ENCODE results near the gene LARGE1.
"Not testable (repeated sequence)": the region's sequence is repeated elsewhere in the genome, so short reads cannot be mapped to it uniquely, and the experiment has no call there.

Gene LARGE1

DNA sequence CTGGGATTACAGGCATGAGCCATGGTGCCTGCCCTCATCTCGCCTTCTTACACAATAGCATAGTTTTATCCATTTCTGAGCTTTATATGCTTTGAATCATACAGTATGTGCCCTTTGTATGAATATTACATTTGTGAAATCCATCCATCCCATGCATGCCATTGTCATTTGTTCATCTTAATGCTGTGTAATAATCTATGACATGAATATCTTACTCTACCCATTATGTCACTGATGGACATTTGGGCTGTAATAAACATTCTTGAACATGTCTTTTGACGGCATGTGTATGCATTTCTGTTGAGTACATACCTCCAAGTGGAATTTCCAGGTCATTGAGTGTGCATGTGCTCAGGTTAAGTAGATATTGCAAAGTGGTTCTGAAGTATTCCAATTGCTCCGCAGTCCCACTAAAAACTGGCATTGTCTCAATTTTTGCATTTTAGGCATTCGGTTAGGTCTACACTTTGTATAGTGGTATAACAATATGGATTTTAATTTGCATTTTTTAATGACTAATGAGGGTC is 522.8 kb downstream of the LARGE1 start:
- in situ Hi-C loops (cut with MboI; ENCODE audit: low sequenced_read_pairs): no loop called here

GRCh38 chr22:33393432-33393831 is 526.8 kb downstream of the LARGE1 start:
- in situ Hi-C loops (cut with MboI; ENCODE audit: low sequenced_read_pairs): no loop called here

GRCh38 chr22:33391298-33391697 is 529.0 kb downstream of the LARGE1 start:
- in situ Hi-C loops (cut with MboI; ENCODE audit: low sequenced_read_pairs): no loop called here

DNA sequence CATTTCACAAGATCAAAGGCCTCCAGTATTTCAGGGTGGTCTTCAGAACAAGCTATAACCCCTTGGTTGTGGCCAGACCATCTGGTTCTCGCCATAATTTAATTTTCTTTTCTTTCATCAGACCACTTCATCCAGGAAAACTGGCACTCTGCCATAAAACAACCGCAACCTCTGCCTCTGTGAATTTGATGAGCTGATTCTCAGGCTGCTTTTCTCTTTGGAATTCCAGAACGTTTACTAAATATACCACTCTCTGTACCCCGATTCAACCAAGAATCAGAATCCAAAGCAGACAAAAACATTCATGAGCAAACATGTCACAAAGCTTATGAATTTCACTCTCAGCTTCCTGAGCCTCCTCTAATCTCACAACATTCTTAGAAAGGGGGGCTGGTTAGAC is 530.3 kb downstream of the LARGE1 start:
- in situ Hi-C loops (cut with MboI; ENCODE audit: low sequenced_read_pairs): no loop called here

DNA sequence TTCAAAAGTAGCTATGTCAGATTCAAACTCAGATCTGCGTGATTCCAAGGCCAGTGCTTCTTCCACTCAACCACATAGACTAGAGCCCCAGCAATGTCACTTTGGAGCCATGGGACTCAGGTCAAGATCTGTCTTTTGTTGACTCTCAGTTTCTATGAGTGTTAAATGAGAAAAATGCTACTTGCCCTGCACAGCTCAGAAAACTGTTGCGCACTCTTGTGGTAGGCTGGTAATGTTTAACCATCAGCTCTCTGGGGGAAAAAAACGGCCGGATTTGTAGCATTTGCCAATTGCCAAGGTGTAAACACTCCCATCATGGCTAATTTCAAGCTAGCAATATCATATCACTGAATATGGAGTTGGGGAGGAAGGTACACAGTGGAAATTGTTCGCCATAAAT is 534.0 kb downstream of the LARGE1 start:
- in situ Hi-C loops (cut with MboI; ENCODE audit: low sequenced_read_pairs): no loop called here

GRCh38 chr22:33385611-33386010 is 534.7 kb downstream of the LARGE1 start:
- in situ Hi-C loops (cut with MboI; ENCODE audit: low sequenced_read_pairs): no loop called here

DNA sequence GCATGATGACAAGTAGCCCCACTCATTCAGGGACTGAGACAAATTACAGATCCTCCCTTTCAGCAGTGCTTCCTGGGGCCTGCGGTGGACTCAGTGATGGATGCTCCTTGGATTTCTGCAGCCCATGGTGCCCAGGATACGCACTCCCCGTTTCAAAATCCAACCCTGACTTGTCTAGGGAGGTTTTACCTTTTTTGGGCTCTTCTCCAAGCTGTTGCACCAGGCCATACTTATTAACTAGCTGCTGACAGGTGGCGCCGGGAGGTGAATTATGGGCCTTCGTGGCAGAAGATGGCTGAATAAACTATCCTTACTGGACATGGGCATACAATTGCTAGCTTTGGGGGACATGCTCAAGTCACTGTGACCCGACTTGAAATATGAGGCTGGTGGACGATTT is 537.8 kb downstream of the LARGE1 start:
- in situ Hi-C loops (cut with MboI; ENCODE audit: low sequenced_read_pairs): no loop called here

DNA sequence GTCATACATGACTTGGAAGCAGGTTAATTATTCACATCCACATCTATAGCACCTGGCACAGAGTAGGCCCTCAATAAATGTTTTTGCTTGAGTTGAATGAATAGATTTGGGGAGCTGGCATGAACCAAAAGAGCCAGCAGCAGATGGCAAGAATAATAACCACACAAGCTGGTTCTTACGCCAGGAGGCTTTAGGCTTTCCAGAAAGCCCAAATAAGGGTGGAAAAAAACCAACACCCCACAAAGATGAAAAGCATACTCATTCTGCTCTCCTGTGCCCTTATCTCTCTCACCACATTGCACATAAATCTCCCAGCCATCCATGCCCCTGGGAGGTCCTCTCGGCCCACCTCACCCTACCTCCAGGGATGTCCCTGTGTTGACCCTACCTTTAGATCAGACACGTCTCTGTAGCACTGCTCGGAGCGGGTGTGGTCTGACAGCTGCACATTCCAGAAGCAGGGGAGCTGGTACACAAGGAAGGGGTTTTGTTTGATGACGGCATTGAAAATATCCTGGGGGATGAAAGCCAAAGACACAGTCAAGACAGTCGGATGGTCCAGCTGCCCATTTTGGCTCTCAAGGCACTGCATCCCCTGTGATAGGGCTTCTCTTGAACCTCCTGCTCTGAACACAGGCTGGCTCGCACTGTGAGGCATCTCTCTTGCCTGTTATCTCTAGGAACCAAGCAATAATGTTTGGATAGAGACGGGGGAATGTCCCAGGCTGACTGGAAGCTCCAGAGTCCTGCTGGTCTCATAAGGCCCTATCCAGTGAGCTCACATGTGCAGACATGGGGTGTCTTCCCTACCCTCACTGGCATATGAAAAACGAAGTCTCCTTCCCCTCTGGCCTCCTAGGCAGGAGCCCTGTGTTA is 538.5 kb downstream of the LARGE1 start:
- in situ Hi-C loops (cut with MboI; ENCODE audit: low sequenced_read_pairs): no loop called here

DNA sequence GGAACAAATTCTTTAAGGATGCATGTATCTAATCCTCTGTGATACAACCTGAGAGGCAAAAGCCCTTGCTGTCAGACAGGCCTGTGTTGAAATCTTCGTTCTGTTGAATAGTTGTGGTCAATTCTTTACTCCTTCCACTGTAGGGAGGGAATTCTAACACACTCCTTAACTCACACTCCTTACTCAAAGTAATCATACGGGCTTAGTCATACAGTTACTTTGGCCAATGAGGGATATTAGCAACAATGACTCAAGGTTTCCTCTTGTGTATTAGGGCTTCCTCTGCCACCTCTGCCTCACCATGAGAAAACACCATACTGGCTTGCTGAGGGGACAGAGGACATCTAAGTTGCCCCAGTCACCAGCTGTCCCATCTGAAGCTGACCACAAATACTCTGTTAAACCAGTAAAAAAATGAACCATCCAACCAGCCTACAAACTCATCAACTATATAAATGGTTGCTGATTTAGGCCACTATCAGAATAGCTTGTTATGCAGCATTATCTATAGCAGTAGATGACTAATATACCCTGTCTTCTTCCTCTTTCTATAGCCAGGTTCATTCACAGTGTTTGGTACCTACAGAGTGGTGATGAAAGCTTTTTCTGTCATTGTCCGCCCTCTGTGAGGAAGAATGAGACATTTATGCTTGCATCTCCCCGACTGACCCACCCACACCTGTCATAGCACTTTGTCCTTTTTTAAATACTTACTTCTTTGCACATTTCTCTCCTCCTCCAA is 539.3 kb downstream of the LARGE1 start:
- in situ Hi-C loops (cut with MboI; ENCODE audit: low sequenced_read_pairs): no loop called here

- in situ Hi-C loops (cut with MboI; ENCODE audit: low sequenced_read_pairs): no loop called here
Measured at GRCh38 chr22:33379836-33380235, 540.4 kb downstream of the LARGE1 start.

- in situ Hi-C loops (cut with MboI; ENCODE audit: low sequenced_read_pairs): no loop called here
Measured at GRCh38 chr22:33372875-33373274, 547.4 kb downstream of the LARGE1 start.

GRCh38 chr22:33363256-33363655 is 557.0 kb downstream of the LARGE1 start:
- in situ Hi-C loops (cut with MboI; ENCODE audit: low sequenced_read_pairs): not testable (repeated sequence)

- in situ Hi-C loops (cut with MboI; ENCODE audit: low sequenced_read_pairs): no loop called here
Measured at GRCh38 chr22:33362702-33363101, 557.6 kb downstream of the LARGE1 start.

GRCh38 chr22:33361581-33361980 is 558.7 kb downstream of the LARGE1 start:
- in situ Hi-C loops (cut with MboI; ENCODE audit: low sequenced_read_pairs): no loop called here

DNA sequence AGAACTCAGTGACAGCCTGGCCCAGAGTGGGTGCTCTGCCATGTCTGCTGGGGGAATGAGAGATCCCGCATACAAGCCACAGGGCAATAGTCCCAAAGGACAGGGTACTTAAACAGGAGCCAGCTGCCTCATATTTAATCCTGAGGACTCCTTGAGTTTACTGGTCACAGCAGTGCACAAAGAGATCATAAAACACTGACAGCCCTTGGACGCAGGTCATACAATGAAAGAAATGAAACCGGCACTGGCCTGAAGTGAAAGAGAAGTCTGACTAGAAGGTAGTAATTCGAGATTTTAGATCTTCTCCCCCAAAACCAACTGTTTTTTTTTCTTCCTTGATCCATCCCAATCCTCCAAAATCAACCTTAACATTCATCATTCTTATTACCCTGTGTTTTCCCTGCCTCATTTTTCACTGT is 562.3 kb downstream of the LARGE1 start:
- in situ Hi-C loops (cut with MboI; ENCODE audit: low sequenced_read_pairs): no loop called here

DNA sequence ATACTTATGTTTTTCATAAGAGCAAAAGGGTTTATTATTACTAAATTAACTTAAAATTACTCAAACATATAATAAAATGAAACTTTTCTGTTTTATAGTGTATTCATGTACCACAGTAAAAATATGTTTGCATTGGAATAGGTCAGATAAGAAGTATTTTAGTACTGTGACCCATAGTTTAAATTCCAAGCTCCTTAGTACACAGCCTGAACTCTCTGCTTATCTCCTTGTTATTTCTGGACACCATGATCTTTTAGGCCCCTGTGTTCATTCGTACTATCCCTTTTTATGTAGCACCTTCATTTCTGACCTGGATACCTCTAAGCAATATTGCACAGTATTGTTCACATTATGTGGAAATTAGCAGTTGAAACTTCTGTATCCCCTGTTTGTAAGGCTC is 565.3 kb downstream of the LARGE1 start:
- in situ Hi-C loops (cut with MboI; ENCODE audit: low sequenced_read_pairs): no loop called here

DNA sequence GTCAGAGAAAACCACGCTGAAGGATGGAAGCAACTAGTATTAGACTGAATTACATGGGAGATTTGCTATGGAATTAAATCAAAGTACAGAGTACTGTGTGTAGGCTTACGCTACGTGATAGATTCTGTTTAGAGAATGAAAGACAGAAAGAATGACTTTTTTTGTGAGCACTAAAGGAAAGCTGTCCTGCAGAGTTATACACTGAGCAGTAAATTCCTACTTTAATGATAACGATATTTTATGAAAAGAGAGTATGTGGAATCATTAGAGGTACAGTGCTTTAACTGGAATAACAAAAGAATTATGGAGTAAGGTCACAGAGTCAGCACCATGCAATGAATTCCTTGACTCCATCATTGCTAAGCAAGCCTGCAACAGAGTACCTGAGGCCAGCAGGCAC is 566.8 kb downstream of the LARGE1 start:
- in situ Hi-C loops (cut with MboI; ENCODE audit: low sequenced_read_pairs): no loop called here

DNA sequence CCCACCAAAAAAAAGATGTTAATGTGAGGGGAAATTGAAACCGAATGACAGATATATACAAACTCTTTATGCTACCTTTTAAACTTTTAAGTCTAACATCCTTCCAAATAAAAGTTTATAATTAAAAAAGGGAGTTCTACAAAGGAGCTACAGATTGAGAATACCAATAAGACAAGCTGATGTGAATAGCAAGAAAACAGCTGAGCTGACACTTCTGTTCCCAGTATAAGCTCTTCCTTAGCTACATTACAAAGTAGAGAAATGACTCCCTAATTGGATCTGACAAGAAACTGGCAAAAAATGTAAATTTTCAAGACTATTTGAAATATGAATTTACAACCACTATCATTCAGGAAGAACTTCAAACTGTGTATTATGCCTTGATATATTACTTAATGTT is 567.5 kb downstream of the LARGE1 start:
- in situ Hi-C loops (cut with MboI; ENCODE audit: low sequenced_read_pairs): no loop called here

- in situ Hi-C loops (cut with MboI; ENCODE audit: low sequenced_read_pairs): no loop called here
Measured at GRCh38 chr22:33350961-33351360, 569.3 kb downstream of the LARGE1 start.

DNA sequence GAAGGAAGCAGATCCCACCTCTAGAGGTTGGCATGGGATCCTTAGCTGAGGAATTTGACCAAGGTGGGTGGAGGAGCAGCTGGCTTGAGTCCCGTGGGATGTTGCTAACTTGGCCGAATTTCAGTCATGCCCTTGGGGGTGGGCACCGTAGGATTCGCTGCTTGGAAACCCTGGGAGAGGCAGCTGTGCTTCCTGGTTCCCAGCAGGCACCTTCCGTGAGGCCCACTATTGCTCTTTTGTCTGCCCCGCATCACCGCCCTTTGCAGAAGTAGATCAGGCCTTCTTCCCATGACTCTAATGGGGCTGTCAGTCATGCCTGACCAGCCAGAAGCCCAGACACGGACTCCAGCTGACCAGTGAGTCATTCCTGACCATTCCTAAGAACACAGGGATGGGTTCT is 569.8 kb downstream of the LARGE1 start:
- in situ Hi-C loops (cut with MboI; ENCODE audit: low sequenced_read_pairs): no loop called here

DNA sequence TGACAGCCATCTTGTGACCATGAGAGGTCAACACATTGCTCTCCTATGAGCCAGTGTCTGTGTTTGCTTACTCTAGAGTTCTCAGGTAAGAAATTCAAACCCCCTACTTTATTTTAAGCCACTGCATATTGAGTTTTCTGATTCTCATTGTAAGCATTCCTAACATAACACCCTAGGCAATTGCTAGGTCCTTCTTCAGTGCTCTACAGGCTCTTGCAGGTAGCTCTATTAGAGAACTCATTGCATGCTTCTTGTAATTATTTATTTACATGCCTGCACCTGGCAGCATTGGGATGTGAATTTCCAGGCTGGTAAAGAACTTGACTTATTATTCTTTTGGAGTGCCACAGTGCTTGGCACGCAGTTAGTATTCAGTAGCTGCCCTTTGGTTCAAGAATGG is 573.3 kb downstream of the LARGE1 start:
- in situ Hi-C loops (cut with MboI; ENCODE audit: low sequenced_read_pairs): no loop called here

- in situ Hi-C loops (cut with MboI; ENCODE audit: low sequenced_read_pairs): no loop called here
Measured at GRCh38 chr22:33341611-33342010, 578.7 kb downstream of the LARGE1 start.
